IPS-NIHi7 (cell line): ENCODE results near the gene ACADSB.
A peak's percentile ranks its signal among the peaks of the same experiment; 100 is the strongest.

ENCODE experiments used
- DNase-seq: peaks from one replicate; pipeline ENCODE4 v3.0.0; 2012; ENCODE audit warnings: mixed read lengths; ENCODE audit errors: extremely low spot score

Gene ACADSB

GRCh38 chr10:123008355-123009104 lies at the start of gene ACADSB, which contains the start of gene IKZF5:
TSS of gene ACADSB (plus strand) at chr10:123009006. CDS start at chr10:123009030, 24 bp downstream.
TSS of gene IKZF5 (minus strand) at chr10:123008795. CDS start at chr10:122998625, 10,170 bp downstream.
- DNase-seq = peak; percentile 99

- DNase-seq = no peak
Observed at GRCh38 chr10:122962405-122962804, 46.4 kb upstream of the ACADSB start.

GRCh38 chr10:122966879-122967278 lies 41.9 kb upstream of the ACADSB start:
- DNase-seq = no peak

- DNase-seq = no peak
Observed at GRCh38 chr10:122968698-122969097, 40.1 kb upstream of the ACADSB start.

GRCh38 chr10:122974023-122974422 lies 34.8 kb upstream of the ACADSB start:
- DNase-seq = no peak

GRCh38 chr10:122974543-122975064 lies 34.2 kb upstream of the ACADSB start:
- DNase-seq = no peak

GRCh38 chr10:122980209-122981065 lies 28.4 kb upstream of the ACADSB start, which contains the start of gene PSTK:
TSS of gene PSTK (plus strand) at chr10:122980401. CDS start at chr10:122980480, 79 bp downstream.
- peak; percentile 95 for DNase-seq

- DNase-seq = peak; percentile 47
Observed at GRCh38 chr10:122981066-122981464, 27.7 kb upstream of the ACADSB start.

- no peak for DNase-seq
Observed at GRCh38 chr10:122983898-122984297, 24.9 kb upstream of the ACADSB start.

GRCh38 chr10:122984708-122985107 lies 24.1 kb upstream of the ACADSB start:
- no peak for DNase-seq

GRCh38 chr10:122986335-122986734 lies 22.5 kb upstream of the ACADSB start:
- no peak for DNase-seq

- DNase-seq = no peak
Observed at GRCh38 chr10:122988501-122988900, 20.3 kb upstream of the ACADSB start.

- DNase-seq = no peak
Observed at GRCh38 chr10:122990278-122990677, 18.5 kb upstream of the ACADSB start.

GRCh38 chr10:122992031-122992585 lies 16.7 kb upstream of the ACADSB start:
- no peak for DNase-seq

- DNase-seq = no peak
Observed at GRCh38 chr10:122993797-122994336, 14.9 kb upstream of the ACADSB start.

GRCh38 chr10:122995936-122996335 lies 12.9 kb upstream of the ACADSB start:
- no peak for DNase-seq

- no peak for DNase-seq
Observed at GRCh38 chr10:122997864-122998263, 10.9 kb upstream of the ACADSB start.

- DNase-seq = no peak
Observed at GRCh38 chr10:122998360-122998917, 10.4 kb upstream of the ACADSB start.

GRCh38 chr10:122998934-122999333 lies 9.9 kb upstream of the ACADSB start:
- DNase-seq = no peak

- no peak for DNase-seq
Observed at GRCh38 chr10:122999347-122999746, 9.5 kb upstream of the ACADSB start.

GRCh38 chr10:123000155-123000554 lies 8.7 kb upstream of the ACADSB start:
- DNase-seq = no peak
